Measurements from ENCODE around the gene HSPA1A.
A peak's percentile ranks its signal among the peaks of the same experiment; 100 is the strongest.
"Not testable (repeated sequence)": the region's sequence is repeated elsewhere in the genome, so short reads cannot be mapped to it uniquely, and the experiment has no call there.

The HSPA1A gene

DNA sequence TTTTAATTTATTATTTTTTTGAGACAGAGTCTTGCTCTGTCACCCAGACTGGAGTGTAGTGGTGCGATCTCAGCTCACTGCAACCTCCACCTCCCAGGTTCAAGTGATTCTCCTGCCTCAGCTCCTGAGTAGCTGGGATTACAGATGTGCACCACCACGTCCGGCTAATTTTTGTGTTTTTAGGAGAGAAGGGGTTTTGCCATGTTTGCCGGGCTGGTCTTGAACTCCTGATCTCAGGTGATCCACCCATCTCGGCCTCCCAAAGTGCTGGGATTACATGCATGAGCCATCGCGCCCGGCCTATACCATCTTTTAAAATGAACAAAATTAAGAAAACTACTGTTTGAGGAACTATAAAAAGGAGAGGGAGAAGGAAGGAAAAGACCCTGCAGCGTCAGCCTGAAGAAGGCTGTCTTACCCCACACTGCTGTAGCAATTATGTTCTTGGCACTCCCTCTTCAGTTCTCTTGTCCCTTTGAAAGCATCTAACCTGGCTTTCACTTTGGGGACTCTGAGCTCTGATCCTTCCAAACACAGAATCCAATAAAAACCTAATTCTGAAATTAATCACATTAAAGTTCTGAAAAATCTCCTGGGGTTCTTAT lies 8.4 kb downstream of the HSPA1A start:
- peak overlapping the region in 2 of 5 donors; percentile 77 to 97 for H3K9ac ChIP-seq (ENCODE audit: low read length in 5 of 5)
- not testable (repeated sequence) for H3K4me3 ChIP-seq (ENCODE audit: low read depth in 1 of 5, low read length in 5 of 5); H3K36me3 ChIP-seq (ENCODE audit: control insufficient read depth in 5 of 5, insufficient read depth in 5 of 5, low read length in 5 of 5); H3K27me3 ChIP-seq (ENCODE audit: control insufficient read depth in 5 of 5, insufficient read depth in 4 of 5, low read length in 5 of 5); H3K9me3 ChIP-seq (ENCODE audit: control insufficient read depth in 5 of 5, low read length in 5 of 5)
- peak overlapping the region; percentile 100 for H3K27ac ChIP-seq (ENCODE audit: low read depth, low read length)
- peaks cover 14 to 54% (median 47%) of the 10 kb centered on the region in 5 donors for H3K4me1 ChIP-seq (ENCODE audit: control insufficient read depth in 5 of 5, insufficient read depth in 5 of 5, low read length in 5 of 5)

DNA sequence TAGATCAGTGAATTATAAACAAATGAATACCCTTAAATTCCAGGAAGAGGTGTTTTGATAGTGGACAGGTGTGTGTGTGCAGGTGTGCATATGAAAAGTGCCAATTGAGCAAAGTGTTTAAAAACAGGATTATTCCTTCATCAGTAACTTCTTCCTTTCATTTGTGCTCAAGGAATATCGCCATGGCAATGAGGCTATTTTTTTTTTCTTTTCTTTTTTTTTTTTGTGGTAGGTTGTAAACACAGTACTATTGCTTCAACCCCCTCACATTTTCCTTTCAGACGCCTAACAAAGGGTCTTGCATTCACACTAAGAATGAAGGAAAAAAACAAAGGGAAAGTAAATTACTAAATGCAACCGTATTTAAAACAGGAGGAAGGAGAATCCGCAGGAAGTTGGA lies 10.2 kb downstream of the HSPA1A start:
- no peaks in the 10 kb centered on the region for H3K9me3 ChIP-seq (ENCODE audit: control insufficient read depth in 5 of 5, low read length in 5 of 5)
- peak overlapping the region in 2 of 5 donors; percentile 16 to 35 for H3K9ac ChIP-seq (ENCODE audit: low read length in 5 of 5)
- H3K27ac ChIP-seq (ENCODE audit: low read depth, low read length): peak overlapping the region; percentile 100
- peaks cover 16 to 45% (median 38%) of the 10 kb centered on the region in 5 donors for H3K4me1 ChIP-seq (ENCODE audit: control insufficient read depth in 5 of 5, insufficient read depth in 5 of 5, low read length in 5 of 5)
- peaks cover 0 to 6% (median 0%) of the 10 kb centered on the region in 5 donors for H3K27me3 ChIP-seq (ENCODE audit: control insufficient read depth in 5 of 5, insufficient read depth in 4 of 5, low read length in 5 of 5)
- no peaks in the 10 kb centered on the region for H3K36me3 ChIP-seq (ENCODE audit: control insufficient read depth in 5 of 5, insufficient read depth in 5 of 5, low read length in 5 of 5)
- H3K4me3 ChIP-seq (ENCODE audit: low read depth in 1 of 5, low read length in 5 of 5): no peak overlapping the region

DNA sequence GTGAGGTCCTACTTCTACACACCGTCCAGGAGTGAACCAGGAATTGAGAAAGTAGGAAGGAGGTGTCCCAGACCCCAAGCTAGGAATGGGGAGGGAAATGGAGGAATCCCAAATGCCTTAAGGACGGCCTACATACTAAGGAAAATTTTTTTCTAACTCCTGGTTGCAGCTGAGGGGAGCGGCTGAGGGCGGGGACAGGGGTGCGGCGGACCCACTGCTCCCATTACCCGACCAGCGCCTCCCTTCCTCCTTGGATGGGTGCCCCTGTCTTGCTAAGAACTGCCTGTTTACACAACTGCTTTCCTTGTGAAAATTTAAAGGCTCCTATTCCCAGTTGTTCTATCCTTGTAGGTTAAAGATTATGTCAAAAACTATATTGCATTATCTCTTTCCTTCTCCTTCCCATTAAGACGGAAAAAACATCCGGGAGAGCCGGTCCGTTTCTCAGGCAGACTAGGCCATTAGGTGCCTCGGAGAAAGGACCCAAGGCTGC lies 11.5 kb downstream of the HSPA1A start:
- Histone ChIP-seq H3K4me1 (ENCODE audit: control insufficient read depth in 5 of 5, insufficient read depth in 5 of 5, low read length in 5 of 5) (peaks cover 20 to 49% (median 40%) of the 10 kb centered on the region in 5 donors), H3K36me3 (ENCODE audit: control insufficient read depth in 5 of 5, insufficient read depth in 5 of 5, low read length in 5 of 5) (no peaks in the 10 kb centered on the region), H3K4me3 (ENCODE audit: low read depth in 1 of 5, low read length in 5 of 5) (peak overlapping the region; percentile 72 to 87 (median 79)), H3K27ac (ENCODE audit: low read depth, low read length) (peak overlapping the region; percentile 100), H3K27me3 (ENCODE audit: control insufficient read depth in 5 of 5, insufficient read depth in 4 of 5, low read length in 5 of 5) (peaks cover 0 to 6% (median 0%) of the 10 kb centered on the region in 5 donors), H3K9me3 (ENCODE audit: control insufficient read depth in 5 of 5, low read length in 5 of 5) (no peaks in the 10 kb centered on the region), H3K9ac (ENCODE audit: low read length in 5 of 5) (peak overlapping the region; percentile 75 to 100 (median 83))

DNA sequence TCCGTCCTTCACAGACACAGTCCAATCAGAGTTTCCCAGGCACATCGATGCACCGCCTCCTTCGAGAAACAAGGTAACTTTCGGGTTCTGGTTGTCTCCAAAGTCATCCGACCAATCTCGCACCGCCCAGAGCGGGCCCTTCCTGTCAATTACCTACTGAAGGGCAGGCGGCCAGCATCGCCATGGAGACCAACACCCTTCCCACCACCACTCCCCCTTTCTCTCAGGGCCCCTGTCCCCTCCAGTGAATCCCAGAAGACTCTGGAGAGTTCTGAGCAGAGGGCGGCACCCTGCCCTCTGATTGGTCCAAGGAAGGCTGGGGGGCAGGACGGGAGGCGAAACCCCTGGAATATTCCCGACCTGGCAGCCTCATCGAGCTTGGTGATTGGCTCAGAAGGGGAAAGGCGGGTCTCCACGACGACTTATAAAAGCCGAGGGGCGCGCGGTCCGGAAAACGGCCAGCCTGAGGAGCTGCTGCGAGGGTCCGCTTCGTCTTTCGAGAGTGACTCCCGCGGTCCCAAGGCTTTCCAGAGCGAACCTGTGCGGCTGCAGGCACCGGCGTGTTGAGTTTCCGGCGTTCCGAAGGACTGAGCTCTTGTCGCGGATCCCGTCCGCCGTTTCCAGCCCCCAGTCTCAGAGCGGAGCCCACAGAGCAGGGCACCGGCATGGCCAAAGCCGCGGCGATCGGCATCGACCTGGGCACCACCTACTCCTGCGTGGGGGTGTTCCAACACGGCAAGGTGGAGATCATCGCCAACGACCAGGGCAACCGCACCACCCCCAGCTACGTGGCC lies 12.1 kb downstream of the HSPA1A start, which contains the start of gene HSPA1B:
TSS of gene HSPA1B (plus strand) at position 453 of the 794 bp plus-strand sequence. CDS start at position 666, 213 bp downstream.
- Histone ChIP-seq H3K9ac (ENCODE audit: low read length in 5 of 5) (peak within 1 kb of the TSS; percentile 75 to 100 (median 89)), H3K27ac (ENCODE audit: low read depth, low read length) (peak within 1 kb of the TSS; percentile 100), H3K9me3 (ENCODE audit: control insufficient read depth in 5 of 5, low read length in 5 of 5) (no peaks in the 10 kb centered on the region), H3K36me3 (ENCODE audit: control insufficient read depth in 5 of 5, insufficient read depth in 5 of 5, low read length in 5 of 5) (no peaks in the 10 kb centered on the region), H3K4me3 (ENCODE audit: low read depth in 1 of 5, low read length in 5 of 5) (peak within 1 kb of the TSS; percentile 72 to 87 (median 79)), H3K27me3 (ENCODE audit: control insufficient read depth in 5 of 5, insufficient read depth in 4 of 5, low read length in 5 of 5) (peaks cover 0 to 6% (median 0%) of the 10 kb centered on the region in 5 donors), H3K4me1 (ENCODE audit: control insufficient read depth in 5 of 5, insufficient read depth in 5 of 5, low read length in 5 of 5) (peaks cover 20 to 48% (median 37%) of the 10 kb centered on the region in 5 donors)

DNA sequence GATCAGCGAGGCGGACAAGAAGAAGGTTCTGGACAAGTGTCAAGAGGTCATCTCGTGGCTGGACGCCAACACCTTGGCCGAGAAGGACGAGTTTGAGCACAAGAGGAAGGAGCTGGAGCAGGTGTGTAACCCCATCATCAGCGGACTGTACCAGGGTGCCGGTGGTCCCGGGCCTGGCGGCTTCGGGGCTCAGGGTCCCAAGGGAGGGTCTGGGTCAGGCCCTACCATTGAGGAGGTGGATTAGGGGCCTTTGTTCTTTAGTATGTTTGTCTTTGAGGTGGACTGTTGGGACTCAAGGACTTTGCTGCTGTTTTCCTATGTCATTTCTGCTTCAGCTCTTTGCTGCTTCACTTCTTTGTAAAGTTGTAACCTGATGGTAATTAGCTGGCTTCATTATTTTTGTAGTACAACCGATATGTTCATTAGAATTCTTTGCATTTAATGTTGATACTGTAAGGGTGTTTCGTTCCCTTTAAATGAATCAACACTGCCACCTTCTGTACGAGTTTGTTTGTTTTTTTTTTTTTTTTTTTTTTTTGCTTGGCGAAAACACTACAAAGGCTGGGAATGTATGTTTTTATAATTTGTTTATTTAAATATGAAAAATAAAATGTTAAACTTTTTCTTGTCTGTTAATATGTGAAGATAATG lies 14.4 kb downstream of the HSPA1A start:
- peak overlapping the region; percentile 10 to 79 (median 66) for H3K9ac ChIP-seq (ENCODE audit: low read length in 5 of 5)
- H3K4me1 ChIP-seq (ENCODE audit: control insufficient read depth in 5 of 5, insufficient read depth in 5 of 5, low read length in 5 of 5): peaks cover 20 to 39% (median 29%) of the 10 kb centered on the region in 5 donors
- peak overlapping the region; percentile 85 for H3K27ac ChIP-seq (ENCODE audit: low read depth, low read length)
- no peaks in the 10 kb centered on the region for H3K9me3 ChIP-seq (ENCODE audit: control insufficient read depth in 5 of 5, low read length in 5 of 5)
- peaks cover 0 to 6% (median 0%) of the 10 kb centered on the region in 5 donors for H3K27me3 ChIP-seq (ENCODE audit: control insufficient read depth in 5 of 5, insufficient read depth in 4 of 5, low read length in 5 of 5)
- peak overlapping the region; percentile 68 to 89 (median 83) for H3K4me3 ChIP-seq (ENCODE audit: low read depth in 1 of 5, low read length in 5 of 5)
- no peaks in the 10 kb centered on the region for H3K36me3 ChIP-seq (ENCODE audit: control insufficient read depth in 5 of 5, insufficient read depth in 5 of 5, low read length in 5 of 5)

DNA sequence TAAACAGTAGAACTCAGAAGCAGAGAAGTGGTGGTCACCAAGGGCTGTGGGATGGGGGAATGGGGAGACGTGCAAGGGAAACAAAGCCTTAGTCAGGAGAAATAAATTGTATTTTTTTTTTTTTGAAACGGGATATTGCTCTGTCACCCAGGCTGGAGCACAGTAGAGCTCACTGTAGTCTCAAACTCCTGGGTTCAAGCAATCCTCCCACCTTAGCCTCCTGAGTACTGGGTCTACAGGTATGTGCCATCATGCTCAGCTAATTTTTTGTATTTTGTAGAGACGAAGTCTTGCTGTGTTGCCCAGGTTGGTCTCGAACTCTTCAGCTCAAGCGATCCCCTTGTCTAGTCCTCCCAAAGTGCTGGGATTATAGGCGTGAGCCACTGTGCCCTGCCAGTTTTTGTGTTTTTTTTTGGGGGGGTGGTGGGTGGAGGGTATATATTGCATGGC lies 15.6 kb downstream of the HSPA1A start:
- no peaks in the 10 kb centered on the region for H3K36me3 ChIP-seq (ENCODE audit: control insufficient read depth in 5 of 5, insufficient read depth in 5 of 5, low read length in 5 of 5)
- peak overlapping the region; percentile 65 for H3K27ac ChIP-seq (ENCODE audit: low read depth, low read length)
- H3K9me3 ChIP-seq (ENCODE audit: control insufficient read depth in 5 of 5, low read length in 5 of 5): no peaks in the 10 kb centered on the region
- H3K4me3 ChIP-seq (ENCODE audit: low read depth in 1 of 5, low read length in 5 of 5): peak overlapping the region; percentile 68 to 89 (median 83)
- H3K9ac ChIP-seq (ENCODE audit: low read length in 5 of 5): peak overlapping the region in 3 of 5 donors; percentile 59 to 69 (median 67)
- H3K27me3 ChIP-seq (ENCODE audit: control insufficient read depth in 5 of 5, insufficient read depth in 4 of 5, low read length in 5 of 5): peaks cover 0 to 6% (median 0%) of the 10 kb centered on the region in 5 donors
- peaks cover 19 to 51% (median 34%) of the 10 kb centered on the region in 5 donors for H3K4me1 ChIP-seq (ENCODE audit: control insufficient read depth in 5 of 5, insufficient read depth in 5 of 5, low read length in 5 of 5)

DNA sequence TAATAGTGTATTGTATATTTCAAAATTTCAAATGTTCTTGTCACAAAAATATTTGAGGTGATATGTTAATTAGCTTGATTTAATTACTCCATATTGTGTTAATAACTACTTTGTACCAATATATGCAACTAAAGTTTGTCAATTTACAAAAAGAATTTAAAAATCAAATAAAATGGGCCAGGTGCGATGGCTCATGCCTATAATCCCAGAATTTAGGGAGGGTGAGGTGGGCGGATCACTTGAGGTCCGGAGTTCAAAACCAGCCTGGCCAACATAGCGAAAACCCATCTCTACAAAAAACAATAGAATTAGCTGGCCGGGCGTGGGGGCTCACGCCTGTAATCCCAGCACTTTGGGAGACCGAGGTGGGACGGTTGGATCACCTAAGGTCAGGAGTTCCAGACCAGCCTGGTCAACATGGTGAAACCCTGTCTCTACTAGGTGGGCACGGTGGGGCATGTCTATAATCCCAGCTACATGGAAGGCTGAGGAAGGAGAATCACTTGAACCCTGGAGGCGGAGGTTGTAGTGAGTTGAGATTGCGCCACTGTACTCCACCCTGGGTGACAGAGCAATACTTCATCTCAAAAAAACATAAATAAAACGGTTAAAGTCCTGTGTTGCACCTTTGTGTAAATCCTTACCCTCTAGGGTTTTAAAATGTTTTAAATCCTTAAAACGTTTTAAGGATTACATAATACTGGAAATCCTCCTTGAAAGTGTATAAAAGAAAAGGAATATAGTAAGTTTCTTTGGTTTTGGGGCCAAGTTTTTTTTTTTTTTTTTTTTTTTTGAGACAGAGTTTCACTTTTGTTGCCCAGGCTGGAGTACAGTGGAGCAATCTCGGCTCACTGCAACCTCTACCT lies 16.2 kb downstream of the HSPA1A start:
- peak overlapping the region; percentile 68 to 89 (median 83) for H3K4me3 ChIP-seq (ENCODE audit: low read depth in 1 of 5, low read length in 5 of 5)
- H3K4me1 ChIP-seq (ENCODE audit: control insufficient read depth in 5 of 5, insufficient read depth in 5 of 5, low read length in 5 of 5): peaks cover 20 to 53% (median 36%) of the 10 kb centered on the region in 5 donors
- H3K9me3 ChIP-seq (ENCODE audit: control insufficient read depth in 5 of 5, low read length in 5 of 5): no peaks in the 10 kb centered on the region
- H3K9ac ChIP-seq (ENCODE audit: low read length in 5 of 5): peak overlapping the region in 2 of 5 donors; percentile 59 to 67
- peaks cover 0 to 6% (median 0%) of the 10 kb centered on the region in 5 donors for H3K27me3 ChIP-seq (ENCODE audit: control insufficient read depth in 5 of 5, insufficient read depth in 4 of 5, low read length in 5 of 5)
- H3K27ac ChIP-seq (ENCODE audit: low read depth, low read length): peak overlapping the region; percentile 65
- H3K36me3 ChIP-seq (ENCODE audit: control insufficient read depth in 5 of 5, insufficient read depth in 5 of 5, low read length in 5 of 5): no peaks in the 10 kb centered on the region

DNA sequence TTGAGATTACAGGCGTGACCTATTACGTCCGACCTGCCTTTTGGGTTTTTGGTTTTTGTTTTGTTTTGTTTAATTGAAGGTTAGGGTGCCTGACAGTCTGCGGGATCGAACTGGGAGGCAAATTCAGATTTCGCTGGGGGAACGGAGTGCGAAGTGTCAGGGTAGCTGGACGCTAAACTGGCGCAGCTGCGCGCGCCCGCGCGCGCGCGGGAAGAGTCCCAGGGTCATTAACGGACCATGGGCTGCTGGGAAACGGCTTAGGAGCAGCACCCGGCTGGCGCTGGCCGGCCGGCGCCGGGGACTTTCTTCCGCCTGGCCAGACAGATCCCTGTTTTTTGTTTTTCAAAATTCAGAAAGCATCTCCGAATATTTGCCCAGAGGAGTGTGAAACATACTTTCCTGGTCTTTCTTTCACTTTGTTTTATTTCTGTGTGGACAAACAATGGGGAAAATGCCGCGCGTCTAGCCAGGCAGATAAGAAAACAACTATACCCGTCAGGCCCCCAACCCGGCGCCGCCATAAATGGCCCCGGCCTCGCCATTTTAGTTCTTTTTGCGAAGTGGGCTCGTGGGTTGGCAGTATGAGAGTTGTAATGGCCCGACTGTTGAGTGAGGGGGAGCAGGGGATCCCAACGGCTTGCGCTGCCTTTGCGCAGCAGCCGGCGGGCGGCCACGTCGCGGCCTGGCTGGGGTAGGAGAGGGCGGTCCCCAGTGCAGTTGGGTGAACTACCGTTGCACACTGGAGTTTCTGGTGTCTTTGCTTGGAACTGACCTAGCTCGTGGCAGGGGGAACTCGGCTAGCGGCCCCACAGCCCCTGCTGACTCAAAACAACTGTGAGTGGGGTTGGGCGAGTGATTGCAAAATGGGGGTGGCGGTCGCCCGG lies 19.3 kb downstream of the HSPA1A start:
- peak overlapping the region; percentile 97 for H3K27ac ChIP-seq (ENCODE audit: low read depth, low read length)
- H3K9ac ChIP-seq (ENCODE audit: low read length in 5 of 5): peak overlapping the region; percentile 77 to 96 (median 92)
- H3K36me3 ChIP-seq (ENCODE audit: control insufficient read depth in 5 of 5, insufficient read depth in 5 of 5, low read length in 5 of 5): peaks cover 6 to 27% (median 25%) of the 10 kb centered on the region in 5 donors
- peaks cover 10 to 64% (median 44%) of the 10 kb centered on the region in 5 donors for H3K4me1 ChIP-seq (ENCODE audit: control insufficient read depth in 5 of 5, insufficient read depth in 5 of 5, low read length in 5 of 5)
- peak overlapping the region; percentile 91 to 98 (median 95) for H3K4me3 ChIP-seq (ENCODE audit: low read depth in 1 of 5, low read length in 5 of 5)
- no peaks in the 10 kb centered on the region for H3K27me3 ChIP-seq (ENCODE audit: control insufficient read depth in 5 of 5, insufficient read depth in 4 of 5, low read length in 5 of 5)
- no peaks in the 10 kb centered on the region for H3K9me3 ChIP-seq (ENCODE audit: control insufficient read depth in 5 of 5, low read length in 5 of 5)

Measured in subcutaneous abdominal adipose tissue (tissue), 5 donors.